GM21619 (cell line): ENCODE measurements around the gene TMEM208.

Experiments
- ATAC-seq: cut with Tn5 transposase; IDR thresholded peaks from one replicate; pipeline ENCODE4 v1.9.1; 2021; ENCODE audit not compliant: unreplicated experiment

TMEM208 gene

GRCh38 chr16:67207249-67208091 lies 19.5 kb upstream of the TMEM208 start:
- no peak for ATAC-seq

DNA sequence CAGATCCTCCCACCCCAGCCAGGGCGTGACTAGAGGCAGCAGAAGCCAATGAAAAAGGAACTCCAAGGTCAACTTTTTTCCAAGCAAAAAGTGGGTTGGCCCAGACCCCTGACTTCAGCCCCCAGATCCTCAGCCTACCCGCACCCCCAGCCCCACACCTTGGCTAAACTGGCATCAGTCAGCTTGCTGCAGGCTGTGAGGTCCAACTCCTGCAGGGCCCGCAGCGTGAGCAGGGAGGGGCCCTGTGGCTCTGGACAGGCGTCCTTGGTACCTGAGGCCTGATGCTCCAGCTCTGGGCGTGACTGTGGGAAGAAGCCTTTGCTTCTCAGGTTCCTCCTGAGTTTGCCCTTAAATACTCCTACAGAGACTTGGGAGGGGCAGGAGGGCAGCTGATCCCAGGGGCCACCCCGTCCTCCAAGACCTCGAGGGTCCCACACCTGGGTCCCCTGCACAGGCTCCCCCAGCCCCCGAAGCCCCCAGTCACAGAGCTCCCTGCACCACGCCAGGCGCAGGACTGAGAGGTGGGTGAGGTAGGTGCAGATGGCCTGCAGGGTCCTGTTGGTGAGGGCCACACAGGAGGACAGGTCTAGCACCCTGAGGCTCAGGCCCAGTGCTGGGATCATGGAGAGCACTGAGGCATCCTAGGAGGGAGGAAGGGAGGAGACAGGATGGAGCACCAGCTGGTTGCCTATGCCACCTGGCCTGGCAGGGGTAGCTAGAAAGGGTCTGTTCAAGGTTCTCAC lies 18.6 kb upstream of the TMEM208 start:
- no peak for ATAC-seq

DNA sequence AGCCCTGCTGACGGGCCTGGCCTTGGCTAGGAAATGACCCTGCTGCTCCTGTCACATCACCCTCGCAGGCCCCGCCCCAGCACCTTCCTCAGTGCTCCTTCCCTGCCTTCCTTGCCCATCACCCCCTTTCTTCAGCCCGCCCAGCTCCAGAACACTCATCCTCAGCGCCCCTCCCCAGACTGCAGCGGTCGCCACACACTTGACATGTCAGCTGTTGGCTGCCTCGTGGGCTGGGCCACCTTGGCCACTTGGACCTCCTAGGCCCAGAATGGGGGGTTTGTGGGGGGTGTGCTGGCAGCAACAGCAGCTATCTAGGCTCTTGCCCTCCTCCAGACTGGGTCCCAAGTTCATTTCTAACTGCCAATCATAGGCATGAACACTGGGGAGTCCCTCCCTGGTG lies 17.4 kb upstream of the TMEM208 start:
- no peak for ATAC-seq

DNA sequence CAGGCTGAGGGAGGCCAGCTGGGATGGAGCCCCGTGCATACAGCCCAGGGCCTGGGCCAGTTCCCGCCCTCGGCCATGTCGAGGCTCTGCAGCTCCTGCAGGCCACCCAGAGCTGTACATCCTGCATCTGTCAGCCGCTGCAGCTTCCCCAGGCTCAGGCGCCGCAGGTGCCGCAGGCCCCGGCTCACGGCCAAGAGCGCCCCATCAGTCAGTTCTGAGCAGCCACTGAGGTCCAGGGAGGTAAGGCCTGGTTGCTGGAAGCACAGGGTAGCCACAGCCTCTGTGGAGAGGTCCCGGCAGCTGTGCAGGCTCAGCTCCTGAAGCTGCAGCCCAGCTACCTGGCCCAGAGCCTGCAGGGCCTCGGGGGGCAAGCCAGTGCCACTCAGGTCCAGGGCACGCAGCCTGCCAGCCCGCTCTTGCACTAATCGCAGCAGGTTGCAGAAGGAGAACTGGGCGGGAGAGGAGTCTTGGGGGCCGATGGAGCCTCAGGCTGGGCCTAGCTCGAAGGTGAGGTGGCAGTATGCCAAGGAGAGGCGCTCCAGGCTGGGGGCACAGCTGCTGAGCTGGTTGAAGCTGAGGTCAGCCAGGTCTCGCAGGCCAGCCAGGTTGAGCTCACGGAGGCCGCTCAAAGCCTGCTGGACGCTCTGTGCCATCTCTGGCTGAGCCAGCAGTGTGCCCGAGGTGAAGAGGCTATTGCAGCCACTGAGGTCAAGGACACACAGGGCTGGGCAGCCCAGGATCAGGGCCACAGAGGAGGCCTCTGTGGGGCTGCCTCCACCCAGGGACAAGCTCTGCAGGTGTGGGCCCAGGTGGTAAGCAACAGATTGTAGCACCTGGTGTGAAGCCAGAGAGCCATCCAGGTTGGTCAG lies 16.6 kb upstream of the TMEM208 start:
- no peak for ATAC-seq

GRCh38 chr16:67211674-67212073 lies 15.3 kb upstream of the TMEM208 start:
- no peak for ATAC-seq

- ATAC-seq = no peak
These were observed 14.2 kb upstream of the TMEM208 start for GRCh38 chr16:67212766-67213165.

GRCh38 chr16:67213197-67214019 lies 13.5 kb upstream of the TMEM208 start:
- ATAC-seq = no peak

DNA sequence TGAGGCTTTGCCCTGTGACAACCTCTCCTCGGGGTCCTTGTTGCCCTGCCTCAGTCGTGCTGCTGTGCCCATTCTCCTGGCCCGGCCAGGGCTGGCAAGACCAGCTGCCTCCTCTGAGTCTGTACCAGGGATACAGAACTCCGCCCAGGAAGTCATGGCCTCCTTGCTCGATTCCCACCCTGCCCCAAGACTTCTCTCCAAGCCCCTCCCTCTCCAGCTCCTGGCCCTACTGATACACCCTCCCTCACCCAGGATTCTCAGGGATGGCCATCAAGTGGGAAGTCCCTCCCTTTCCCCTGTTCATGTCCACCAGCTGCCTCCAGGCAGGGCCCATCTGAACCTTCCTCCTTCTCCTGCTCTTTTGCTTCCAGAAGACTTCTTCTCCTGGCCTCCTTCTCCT lies 11.2 kb upstream of the TMEM208 start:
- no peak for ATAC-seq

DNA sequence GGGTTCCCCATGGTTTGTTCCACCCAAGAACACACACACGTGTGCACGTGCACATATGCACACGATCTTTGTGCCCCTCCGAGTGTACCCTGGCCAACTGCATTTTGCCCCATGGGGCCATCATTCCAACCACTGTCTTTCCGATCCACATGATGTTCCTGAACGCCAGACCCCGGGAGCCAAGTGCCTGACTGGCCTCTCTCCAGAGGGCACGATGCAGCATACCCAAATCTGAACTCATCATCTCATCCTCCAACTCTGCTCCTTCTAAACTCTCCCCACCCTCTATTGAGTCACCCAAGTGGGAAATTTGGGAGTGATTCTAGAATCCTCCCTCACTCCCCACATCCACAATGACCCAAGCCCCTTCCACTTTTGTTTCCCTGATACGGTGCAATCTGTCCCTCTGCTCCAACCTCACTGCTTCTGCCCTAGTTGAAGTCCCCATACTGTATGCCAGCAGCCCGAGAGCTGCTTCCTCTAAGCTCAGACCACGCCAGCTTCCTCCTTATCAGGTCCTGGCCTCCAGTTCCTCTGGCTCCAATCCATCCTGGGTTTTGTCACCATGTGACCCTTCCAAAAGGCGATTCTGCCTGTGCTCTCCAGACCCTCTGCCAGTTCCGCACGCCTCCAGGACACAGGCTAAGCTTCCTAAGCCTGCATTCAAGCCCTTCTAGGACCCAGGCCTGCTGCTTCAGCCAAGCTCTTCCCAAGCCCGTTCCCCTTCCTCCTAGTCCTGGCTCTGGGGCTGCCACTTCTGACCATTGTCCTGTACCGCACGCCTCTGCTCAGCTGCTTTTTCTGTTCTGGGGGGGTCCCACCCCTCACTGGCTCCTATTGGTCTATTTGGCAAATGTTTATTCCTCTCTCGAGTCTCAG lies 10.1 kb upstream of the TMEM208 start:
- ATAC-seq = no peak

DNA sequence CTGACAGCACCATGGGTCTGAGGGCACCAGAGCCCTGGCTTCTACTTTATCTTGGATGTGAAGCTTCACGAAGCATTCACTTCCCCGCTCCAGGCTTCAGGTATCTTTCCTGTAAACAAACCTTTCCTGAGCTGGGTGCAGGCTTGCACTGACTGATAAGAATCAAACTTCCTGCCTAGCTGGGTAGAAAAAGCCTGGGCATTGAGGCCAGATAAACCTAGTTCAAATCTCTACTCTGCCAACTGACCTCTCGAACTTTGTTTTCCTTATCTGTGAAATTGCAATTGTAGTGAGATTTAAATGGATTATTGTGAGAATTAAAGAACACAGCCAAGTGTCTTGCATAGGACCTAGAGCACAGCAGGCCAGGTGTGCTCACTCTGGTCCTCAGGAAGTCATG lies 2.9 kb upstream of the TMEM208 start:
- no peak for ATAC-seq

GRCh38 chr16:67226295-67226803 lies 581 bp upstream of the TMEM208 start:
- ATAC-seq = no peak

DNA sequence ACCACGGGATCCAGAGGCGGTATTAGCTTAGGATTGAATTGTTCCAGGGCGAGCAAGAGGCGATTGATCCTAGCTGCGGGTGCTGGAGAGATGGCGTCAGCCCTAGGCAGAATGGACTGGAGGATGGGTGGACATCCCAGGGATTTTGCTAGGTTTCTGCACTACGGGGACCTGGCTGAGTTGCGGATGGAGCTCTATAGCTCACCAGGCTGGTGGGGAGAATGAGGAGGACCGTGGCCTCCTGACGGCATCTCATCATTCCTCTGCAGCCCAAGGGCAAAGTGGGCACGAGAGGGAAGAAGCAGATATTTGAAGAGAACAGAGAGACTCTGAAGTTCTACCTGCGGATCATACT lies 614 bp downstream of the TMEM208 start:
- ATAC-seq = no peak

GRCh38 chr16:67228034-67228785 lies 1.3 kb downstream of the TMEM208 start:
- no peak for ATAC-seq

DNA sequence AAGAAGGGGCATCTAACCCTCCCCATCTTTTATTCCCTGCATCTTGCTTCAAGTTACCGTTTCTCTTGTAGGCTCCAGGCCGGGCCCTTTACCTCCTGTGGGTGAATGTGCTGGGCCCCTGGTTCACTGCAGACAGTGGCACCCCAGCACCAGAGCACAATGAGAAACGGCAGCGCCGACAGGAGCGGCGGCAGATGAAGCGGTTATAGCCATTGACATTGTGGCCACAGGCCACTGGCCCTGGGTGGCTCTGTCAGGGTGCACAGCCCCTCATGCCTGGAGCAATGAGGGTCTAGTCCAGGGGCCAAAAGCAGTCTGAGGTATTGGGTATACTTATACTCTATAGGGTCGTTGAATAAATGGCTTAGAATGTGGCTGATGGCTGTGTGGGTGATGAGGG lies 2.0 kb downstream of the TMEM208 start:
- ATAC-seq = no peak

DNA sequence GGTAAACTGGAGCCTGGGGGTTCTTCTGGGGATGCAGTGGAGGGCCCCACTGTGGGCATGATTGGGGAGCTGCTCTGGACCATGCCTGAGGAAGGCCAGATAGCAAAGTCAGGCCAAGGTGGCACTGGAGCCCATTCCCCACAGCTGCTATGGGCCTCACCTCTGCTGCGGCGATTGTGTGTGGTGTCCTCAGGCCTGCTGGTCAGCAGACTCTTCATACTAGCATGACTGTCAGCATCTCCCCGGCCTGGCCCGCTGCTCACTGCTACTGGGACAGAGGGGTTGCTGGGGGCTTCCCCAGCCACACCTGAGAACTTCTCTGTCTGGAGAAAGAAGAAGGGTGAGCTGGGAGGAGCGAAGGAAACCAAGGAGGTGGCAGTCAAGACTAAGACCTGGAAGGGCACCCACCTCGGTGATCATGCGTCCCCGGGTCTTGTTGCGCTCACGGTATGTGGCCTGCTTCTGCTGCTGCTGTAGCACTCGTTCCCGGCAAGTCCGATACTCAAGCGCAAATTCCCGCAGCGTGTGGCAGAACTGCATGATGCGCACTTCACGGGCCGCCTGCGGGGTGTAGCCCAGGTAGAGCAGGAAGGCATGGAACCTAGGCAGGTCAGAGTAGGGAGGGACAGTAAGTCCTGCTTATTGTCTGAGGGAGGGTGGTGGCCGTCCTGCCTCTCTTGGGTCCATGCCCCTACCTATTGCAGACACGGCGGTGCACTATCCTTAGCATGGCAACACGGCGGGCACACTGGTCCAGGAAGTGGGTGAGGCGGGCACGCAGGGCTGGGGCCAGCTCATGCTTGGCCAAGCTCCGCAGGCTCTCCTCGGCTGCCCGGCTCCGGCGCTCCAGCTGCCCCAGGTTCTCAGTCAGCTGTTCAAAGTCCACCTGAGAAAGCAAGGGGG lies 3.2 kb downstream of the TMEM208 start:
- ATAC-seq = no peak

DNA sequence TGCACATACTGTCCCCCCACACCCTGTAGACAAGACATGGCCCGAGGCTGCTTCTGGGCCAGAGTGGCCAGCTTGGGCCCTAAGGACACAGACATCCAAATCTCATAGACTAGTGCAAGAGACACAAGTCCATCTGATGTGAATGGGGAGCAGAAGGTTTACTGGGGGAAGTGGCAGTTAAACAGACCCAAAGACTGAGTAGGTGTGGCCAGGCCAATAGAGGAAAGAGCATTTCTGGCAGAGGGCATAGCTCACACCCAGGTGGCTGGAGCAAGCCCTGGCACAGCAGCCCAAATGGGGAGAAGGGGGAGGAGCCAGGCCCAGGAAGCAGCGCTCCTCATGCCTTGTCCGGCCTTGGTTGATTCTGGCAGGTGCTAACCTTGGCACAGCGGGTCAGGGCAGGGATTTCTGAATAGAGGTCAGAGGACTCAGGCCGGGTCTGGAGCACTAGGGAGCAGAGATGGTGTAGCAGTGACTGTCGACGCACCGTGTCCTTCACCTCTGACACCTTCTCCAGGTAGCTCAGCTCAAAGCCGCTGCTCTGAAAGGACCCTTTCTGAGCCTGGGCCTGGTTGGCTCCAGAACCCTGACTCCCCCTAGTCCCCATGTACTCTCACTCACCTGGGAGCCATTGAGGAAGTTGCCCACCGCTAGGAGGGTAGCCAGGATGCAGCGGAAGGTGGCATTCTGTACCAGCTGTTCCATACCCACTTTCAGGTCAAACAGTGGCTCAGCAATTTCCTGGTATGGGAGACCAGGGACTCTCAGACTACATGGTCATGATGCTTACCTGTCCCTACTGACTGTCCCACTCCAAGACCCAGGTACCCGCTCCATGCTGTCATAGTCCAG lies 4.1 kb downstream of the TMEM208 start:
- no peak for ATAC-seq

DNA sequence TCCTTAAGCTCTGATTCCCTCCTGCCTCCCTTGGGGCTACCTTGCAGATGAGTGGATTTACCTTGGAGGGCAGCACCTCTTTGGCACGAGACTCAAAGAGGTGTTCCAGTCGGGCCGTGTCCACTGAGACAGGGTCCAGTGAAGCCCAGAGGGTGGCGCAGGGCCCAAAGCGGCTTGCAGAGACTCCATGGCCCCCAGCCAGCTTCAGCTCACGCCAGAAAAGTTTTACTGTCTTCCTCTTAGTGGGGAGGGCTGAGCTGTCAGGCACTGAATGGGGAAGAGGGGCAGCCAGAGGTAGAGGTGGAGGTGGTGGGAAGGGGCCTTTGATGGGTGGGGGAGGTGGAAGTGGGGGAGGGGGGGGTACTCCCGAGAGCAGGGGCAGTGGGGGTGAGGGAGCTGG lies 6.7 kb downstream of the TMEM208 start:
- ATAC-seq = no peak
